ENCODE results near the gene KRTAP4-7. TPM values are rescaled to one million over a fixed set of nuclear protein-coding genes. Genes with fewer than 3 reads are reported as not detected.
"Not testable (repeated sequence)": the region's sequence is repeated elsewhere in the genome, so short reads cannot be mapped to it uniquely, and the experiment has no call there.

The KRTAP4-7 gene
- total and polyA plus RNA-seq, 2 donors (not counting 3 experiments of a cell fraction or from before 2014, with no cell fraction given): not detected

DNA sequence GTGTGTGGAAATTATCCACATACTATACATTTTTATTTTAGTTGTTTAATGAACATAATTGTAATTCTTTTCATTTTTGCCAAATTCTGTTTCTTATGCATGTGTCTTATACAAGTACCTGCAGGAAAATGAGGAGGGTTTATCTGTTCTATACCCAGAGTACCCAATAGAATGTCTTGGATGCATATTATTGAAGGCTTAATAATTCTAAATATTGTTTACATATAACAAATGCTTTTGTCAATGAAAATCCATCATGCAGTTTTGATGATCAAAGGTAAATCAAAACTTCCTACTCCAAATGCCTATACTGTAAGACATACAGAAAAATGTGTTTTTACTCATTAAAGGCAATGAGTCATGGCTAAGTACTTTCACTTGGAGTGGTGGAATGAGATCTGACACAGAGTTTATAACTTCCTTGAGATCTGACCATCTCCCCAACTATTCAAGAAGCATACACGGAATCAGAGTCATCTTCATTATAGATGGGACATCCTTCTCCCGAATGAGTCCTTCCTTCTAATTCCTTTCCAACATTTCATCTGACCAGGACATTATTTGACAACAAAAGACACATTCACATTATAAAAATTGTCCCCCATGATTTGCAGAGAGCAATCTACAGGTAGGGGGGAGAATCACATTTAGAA, 20.6 kb downstream of the KRTAP4-7 start:
- H3K4me3 ChIP-seq (replicated peaks in 1 of 3; ENCODE audit: insufficient read depth in 1 of 3, low read depth in 1 of 3, low read length in 3 of 3); H3K4me1 ChIP-seq (ENCODE audit: control insufficient read depth, extremely low read depth, insufficient read depth, low read length); H3K9ac ChIP-seq (replicated peaks; ENCODE audit: extremely low read depth, insufficient read depth, low read length); POLR2A ChIA-PET; BruUV-seq (replicated peaks); CTCF ChIA-PET; H4K20me1 ChIP-seq (replicated peaks; ENCODE audit: control insufficient read depth, extremely low read depth, insufficient read depth, low read length); H3K27ac ChIP-seq (ENCODE audit: insufficient read depth, low read depth, low read length); H3K27me3 ChIP-seq (ENCODE audit: control insufficient read depth in 2 of 2, insufficient read depth in 2 of 2, low read length in 2 of 2); dilution Hi-C loops (cut with MboI; ENCODE audit: extremely low pct_ligation_motif_present, low sequenced_read_pairs); H3K79me2 ChIP-seq (ENCODE audit: control insufficient read depth, insufficient read depth, low read length); DNase-seq (ENCODE audit: low read depth, low spot score); H3K9me3 ChIP-seq (replicated peaks; ENCODE audit: control insufficient read depth, insufficient read depth, low read length); H3K36me3 ChIP-seq (ENCODE audit: control insufficient read depth in 2 of 2, extremely low read depth in 1 of 2, insufficient read depth in 2 of 2, low read length in 2 of 2); intact Hi-C loops (cut with micrococcal nuclease); H2AFZ ChIP-seq (ENCODE audit: low read depth, low read length); FAIRE-seq; H3K4me2 ChIP-seq (ENCODE audit: insufficient read depth, low read length); H3K9me1 ChIP-seq (replicated peaks; ENCODE audit: control insufficient read depth, extremely low read depth, insufficient read depth, low read length): not testable (repeated sequence)
- TF ChIP-seq FOS (IDR thresholded peaks at IDR 0.05; ENCODE audit: borderline replicate concordance, insufficient read depth, low read length): peak; percentile 41
- TF ChIP-seq GATA2 (IDR thresholded peaks at IDR 0.05; ENCODE audit: insufficient read depth, insufficient read length, low read depth, low read length): peak; percentile 16

DNA sequence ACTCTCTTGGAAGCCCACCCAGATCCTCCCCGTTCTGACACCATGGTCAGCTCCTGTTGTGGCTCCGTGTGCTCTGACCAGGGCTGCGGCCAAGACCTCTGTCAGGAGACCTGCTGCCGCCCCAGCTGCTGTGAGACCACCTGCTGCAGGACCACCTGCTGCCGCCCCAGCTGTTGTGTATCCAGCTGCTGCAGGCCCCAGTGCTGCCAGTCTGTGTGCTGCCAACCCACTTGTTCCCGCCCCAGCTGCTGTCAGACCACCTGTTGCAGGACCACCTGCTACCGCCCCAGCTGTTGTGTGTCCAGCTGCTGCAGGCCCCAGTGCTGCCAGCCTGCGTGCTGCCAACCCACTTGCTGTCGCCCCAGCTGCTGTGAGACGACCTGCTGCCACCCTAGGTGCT, 21.4 kb downstream of the KRTAP4-7 start, which contains the start of gene KRTAP4-9:
Gene KRTAP4-9 (plus strand): TSS at position 43 of the 400 bp plus-strand sequence. CDS start 0 bp downstream, at position 43.
- BruUV-seq (replicated peaks); H3K36me3 ChIP-seq (ENCODE audit: control insufficient read depth in 2 of 2, extremely low read depth in 1 of 2, insufficient read depth in 2 of 2, low read length in 2 of 2); H2AFZ ChIP-seq (ENCODE audit: low read depth, low read length); H3K27ac ChIP-seq (ENCODE audit: insufficient read depth, low read depth, low read length); H3K9me3 ChIP-seq (replicated peaks; ENCODE audit: control insufficient read depth, insufficient read depth, low read length); intact Hi-C loops (cut with micrococcal nuclease); DNase-seq (ENCODE audit: low read depth, low spot score); H3K4me1 ChIP-seq (ENCODE audit: control insufficient read depth, extremely low read depth, insufficient read depth, low read length); H3K4me2 ChIP-seq (ENCODE audit: insufficient read depth, low read length); H3K79me2 ChIP-seq (ENCODE audit: control insufficient read depth, insufficient read depth, low read length); POLR2A ChIA-PET; H3K4me3 ChIP-seq (replicated peaks in 1 of 3; ENCODE audit: insufficient read depth in 1 of 3, low read depth in 1 of 3, low read length in 3 of 3); CTCF ChIA-PET; H3K27me3 ChIP-seq (ENCODE audit: control insufficient read depth in 2 of 2, insufficient read depth in 2 of 2, low read length in 2 of 2); H4K20me1 ChIP-seq (replicated peaks; ENCODE audit: control insufficient read depth, extremely low read depth, insufficient read depth, low read length); H3K9me1 ChIP-seq (replicated peaks; ENCODE audit: control insufficient read depth, extremely low read depth, insufficient read depth, low read length); FAIRE-seq; dilution Hi-C loops (cut with MboI; ENCODE audit: extremely low pct_ligation_motif_present, low sequenced_read_pairs); H3K9ac ChIP-seq (replicated peaks; ENCODE audit: extremely low read depth, insufficient read depth, low read length): not testable (repeated sequence)
